GM18498 (cell line): ENCODE measurements around the gene LZTS2.
A peak's percentile ranks its signal among the peaks of the same experiment; 100 is the strongest.

Source experiments
- ATAC-seq: cut with Tn5 transposase; IDR thresholded peaks from one replicate; pipeline ENCODE4 v1.9.1; 2021; ENCODE audit warnings: mild to moderate bottlenecking, moderate library complexity; ENCODE audit not compliant: unreplicated experiment

LZTS2 gene

DNA sequence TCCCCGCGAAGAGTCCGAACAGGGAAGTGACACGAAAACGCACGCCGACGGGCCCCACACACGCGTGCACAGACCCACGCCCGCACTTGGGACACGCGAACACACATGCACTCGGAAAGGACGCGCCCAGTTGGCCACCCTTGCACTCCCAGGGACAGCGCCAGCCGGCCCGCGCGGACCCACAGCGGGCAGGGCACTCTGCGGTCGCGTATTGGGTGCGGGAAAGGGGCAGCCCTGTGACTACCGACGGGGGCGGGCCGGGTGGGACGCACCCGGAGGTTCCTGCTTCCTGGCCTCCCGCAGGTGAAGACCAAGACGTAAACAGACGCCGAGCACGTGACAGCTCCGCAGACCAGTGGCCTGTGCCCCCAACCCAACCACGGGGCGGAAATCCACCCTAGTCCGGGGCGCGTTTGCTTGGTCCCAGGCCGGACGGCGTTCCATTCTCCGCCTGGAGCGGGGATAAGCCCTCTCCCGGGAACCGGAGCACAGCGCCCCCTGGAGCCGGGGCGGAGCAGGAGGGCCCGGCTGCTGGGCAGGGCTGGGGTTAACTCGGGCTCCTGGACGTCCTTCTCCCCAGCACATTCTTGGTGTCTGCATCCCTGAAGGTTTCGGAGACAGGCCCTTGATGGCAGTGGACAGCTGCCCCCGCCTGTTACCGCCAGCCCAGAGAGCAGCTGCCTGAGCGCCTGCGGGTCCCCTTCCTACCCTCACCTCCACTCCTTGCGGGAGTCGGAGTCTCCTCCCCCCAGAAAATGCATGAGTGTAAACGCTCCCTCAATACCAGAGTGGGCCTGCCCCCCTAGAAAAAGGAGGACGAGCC is 2.0 kb upstream of the LZTS2 start:
- peak; percentile 38 for ATAC-seq

- ATAC-seq, result peak; percentile 35
Measured at GRCh38 chr10:100998183-100998990, 1.2 kb upstream of the LZTS2 start.

- ATAC-seq, result peak; percentile 58
Measured at GRCh38 chr10:100998991-100999741, 442 bp upstream of the LZTS2 start.

- ATAC-seq, result no peak
Measured at GRCh38 chr10:101000127-101000914, 713 bp downstream of the LZTS2 start.

DNA sequence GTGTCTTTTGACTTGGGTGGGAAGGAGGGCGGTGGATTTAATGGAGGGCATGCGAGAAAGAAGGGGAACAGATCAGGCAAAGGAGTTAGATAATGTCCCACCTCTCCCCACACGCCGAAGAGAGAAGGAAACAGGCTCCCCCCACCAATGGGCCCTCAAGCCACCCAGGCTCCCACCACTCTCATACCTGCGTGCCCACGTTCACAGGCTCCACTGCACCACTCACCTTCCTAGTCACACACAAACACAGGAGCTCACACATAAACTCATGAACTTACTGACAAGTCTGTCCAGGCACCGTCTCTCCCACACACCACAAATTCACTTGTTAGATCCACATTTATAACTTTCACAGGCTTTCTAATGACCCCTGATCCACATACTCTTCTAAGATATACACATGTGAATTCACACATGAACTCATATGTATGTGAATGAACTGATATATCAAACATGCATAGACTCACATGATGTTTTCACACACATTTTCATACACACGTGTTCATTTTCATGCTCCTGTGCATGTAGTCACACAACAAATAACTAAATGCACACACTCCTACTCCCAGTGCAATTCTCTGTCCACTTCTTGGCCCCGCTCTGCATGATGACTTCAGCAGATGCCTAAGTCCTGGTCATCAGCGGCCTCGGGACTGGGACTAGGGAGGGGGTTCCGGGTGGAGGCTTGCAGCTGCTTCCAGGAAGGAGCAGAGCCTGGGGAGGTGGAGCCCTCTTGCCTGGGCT is 1.5 kb downstream of the LZTS2 start:
- no peak for ATAC-seq

DNA sequence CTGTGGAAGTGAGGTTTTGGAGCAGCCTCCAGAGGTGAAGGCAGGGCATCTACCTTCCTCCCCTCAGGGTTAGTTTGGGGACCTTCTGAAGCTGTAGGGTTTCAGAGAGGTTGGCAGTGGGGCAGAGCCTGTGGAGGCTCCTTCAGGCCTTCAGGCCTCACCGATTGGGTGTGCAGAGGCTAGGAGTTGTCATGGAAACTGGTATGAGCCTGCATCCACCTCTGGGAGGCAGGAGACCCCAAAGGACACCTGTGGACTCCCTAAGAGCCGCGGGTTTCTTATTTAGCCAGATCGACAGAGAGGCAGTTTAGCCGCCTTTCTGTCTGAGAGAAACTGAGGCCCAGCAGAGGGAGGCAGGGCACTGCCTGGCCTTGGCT is 2.0 kb downstream of the LZTS2 start:
- no peak for ATAC-seq

- ATAC-seq, result no peak
Measured at GRCh38 chr10:101002456-101002855, 2.8 kb downstream of the LZTS2 start.

- no peak for ATAC-seq
Measured at GRCh38 chr10:101003639-101004206, 4.1 kb downstream of the LZTS2 start.

GRCh38 chr10:101005361-101005760 is 5.8 kb downstream of the LZTS2 start:
- no peak for ATAC-seq

- ATAC-seq, result no peak
Measured at GRCh38 chr10:101005869-101006567, 6.4 kb downstream of the LZTS2 start.

DNA sequence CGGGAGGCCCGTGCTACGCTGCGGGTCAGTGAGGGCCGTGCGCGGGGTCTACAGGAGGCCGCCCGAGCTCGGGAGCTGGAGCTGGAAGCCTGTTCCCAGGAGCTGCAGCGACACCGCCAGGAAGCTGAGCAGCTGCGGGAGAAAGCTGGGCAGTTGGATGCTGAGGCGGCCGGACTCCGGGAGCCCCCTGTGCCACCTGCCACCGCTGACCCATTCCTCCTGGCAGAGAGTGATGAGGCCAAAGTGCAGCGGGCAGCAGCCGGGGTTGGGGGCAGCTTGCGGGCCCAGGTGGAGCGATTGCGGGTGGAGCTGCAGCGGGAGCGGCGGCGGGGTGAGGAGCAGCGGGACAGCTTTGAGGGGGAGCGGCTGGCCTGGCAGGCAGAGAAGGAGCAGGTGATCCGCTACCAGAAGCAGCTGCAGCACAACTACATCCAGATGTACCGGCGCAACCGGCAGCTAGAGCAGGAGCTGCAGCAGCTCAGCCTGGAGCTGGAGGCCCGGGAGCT is 7.0 kb downstream of the LZTS2 start:
- no peak for ATAC-seq

DNA sequence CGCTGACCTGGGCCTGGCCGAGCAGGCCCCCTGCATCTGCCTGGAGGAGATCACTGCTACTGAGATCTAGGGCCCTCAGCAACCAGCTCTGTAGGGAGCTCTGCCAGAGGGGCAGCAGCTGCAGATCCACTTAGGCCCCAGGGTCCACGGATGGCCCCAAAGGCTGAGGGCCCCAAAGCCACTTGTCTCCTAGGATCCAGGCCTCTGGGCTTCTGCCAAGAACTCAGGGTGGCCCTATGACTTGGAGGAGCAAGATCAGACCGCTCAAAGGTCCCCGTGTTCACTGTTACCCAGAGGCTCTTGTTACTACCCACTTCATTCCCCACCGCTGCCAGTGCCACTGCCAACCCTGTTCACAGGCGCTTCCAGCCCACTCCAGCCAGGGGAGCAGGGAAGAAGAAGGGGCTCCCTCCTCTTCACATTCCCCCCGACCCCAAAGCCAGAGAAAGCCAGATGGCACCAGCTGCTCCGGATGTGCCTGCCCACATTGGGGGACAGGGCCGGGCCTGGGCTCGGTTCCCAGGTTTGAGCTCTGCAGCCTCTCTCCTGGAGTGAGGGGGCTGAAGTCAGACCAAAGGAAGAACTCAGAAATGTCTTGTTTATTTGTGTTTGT is 7.6 kb downstream of the LZTS2 start:
- ATAC-seq, result no peak

GRCh38 chr10:101007915-101008822 is 8.6 kb downstream of the LZTS2 start:
- no peak for ATAC-seq

- ATAC-seq, result no peak
Measured at GRCh38 chr10:101008823-101009423, 9.3 kb downstream of the LZTS2 start.

DNA sequence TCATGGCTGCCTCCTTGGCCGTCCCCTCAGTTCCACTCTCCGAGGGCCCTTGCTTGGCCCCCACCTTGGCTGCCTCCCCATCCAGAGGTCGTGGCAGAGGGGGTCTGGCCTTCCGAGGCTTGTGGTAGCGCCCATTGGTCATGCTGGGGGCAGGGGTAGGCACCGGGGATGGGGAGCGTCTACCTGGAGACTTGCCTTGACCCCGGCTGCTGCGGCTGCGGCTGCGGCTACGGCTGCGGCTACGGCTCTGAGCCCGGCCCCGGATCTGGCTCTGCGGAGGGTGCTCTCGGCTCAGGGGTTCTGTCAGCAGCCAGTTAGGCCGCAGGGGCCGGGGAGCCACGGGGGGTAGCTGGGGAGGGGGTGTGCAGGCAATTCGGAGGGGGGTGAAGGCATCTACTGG is 10.7 kb downstream of the LZTS2 start:
- ATAC-seq, result no peak

DNA sequence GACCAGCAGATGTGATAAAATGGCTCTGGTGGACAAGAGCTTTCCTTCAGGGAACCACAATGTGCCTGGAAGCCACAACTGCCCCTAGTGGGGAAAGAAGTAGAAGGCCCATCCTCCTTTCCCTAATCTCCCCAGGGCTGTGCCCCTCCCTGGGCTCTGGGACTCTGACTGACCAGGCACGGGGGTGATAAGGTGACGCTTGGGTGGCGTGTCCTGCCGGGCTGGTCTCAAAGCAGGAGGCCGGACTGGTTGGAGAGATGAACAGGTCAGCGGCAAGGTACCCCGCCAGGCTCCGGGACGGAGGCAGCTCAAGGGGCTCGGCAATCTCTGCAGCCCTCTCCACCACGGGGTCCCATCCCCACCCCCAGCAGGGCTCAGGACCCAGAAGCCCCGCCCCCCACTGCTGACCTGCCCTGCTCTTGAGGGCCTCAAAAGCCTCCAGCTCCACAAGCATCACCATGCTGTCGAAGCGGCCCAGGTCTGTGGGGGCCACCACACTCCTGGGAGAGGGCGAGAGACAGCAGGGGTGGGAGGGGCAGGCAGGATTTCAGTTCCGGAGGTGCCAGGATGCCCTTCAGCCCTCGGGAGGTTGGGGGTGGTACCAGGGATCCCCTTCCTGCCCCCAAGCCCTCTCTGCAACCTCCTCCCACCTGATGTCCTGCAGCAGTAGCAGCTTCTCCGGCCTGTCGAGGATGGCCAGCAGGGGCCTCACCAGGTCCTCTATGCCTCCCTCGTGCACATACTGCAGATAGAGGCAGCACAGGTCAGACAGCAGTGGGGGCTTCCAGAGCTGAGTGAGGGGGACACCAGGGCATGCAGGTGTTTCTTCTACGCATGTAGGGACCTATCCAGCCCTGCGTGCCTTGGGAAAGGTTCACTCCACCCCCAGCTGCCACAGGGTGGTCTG is 12.2 kb downstream of the LZTS2 start:
- ATAC-seq, result no peak
